ENCODE data around the gene PFDN2. TPM values are rescaled to one million over a fixed set of nuclear protein-coding genes. Genes with fewer than 3 reads are reported as not detected.

Gene PFDN2
- total RNA-seq, 1 donor = 27.9 TPM

GRCh38 chr1:161090617-161091016 lies 27.2 kb downstream of the PFDN2 start:
- Histone ChIP-seq H3K79me2 (ENCODE audit: insufficient read depth, low read length) (no peaks in the 10 kb centered on the region), H4K20me1 (ENCODE audit: insufficient read depth, low read length) (no peaks in the 10 kb centered on the region), H3K4me3 (ENCODE audit: insufficient read depth, low read length) (no peak overlapping the region), H3K36me3 (ENCODE audit: insufficient read depth, low read length) (no peaks in the 10 kb centered on the region), H3K27ac (ENCODE audit: low read depth, low read length) (no peak overlapping the region), H2AFZ (ENCODE audit: low read length) (no peak overlapping the region), H3K4me1 (ENCODE audit: insufficient read depth, low read length) (peaks cover 19% of the 10 kb centered on the region), H3K27me3 (ENCODE audit: insufficient read depth, low read length) (no peaks in the 10 kb centered on the region), H3K9me3 (ENCODE audit: low read depth, low read length) (no peaks in the 10 kb centered on the region), H3K4me2 (ENCODE audit: insufficient read depth, low read length) (no peak overlapping the region)
- no peak for DNase-seq (ENCODE audit: insufficient read length, low spot score, missing footprints)
- TF ChIP-seq, protein P1, sequence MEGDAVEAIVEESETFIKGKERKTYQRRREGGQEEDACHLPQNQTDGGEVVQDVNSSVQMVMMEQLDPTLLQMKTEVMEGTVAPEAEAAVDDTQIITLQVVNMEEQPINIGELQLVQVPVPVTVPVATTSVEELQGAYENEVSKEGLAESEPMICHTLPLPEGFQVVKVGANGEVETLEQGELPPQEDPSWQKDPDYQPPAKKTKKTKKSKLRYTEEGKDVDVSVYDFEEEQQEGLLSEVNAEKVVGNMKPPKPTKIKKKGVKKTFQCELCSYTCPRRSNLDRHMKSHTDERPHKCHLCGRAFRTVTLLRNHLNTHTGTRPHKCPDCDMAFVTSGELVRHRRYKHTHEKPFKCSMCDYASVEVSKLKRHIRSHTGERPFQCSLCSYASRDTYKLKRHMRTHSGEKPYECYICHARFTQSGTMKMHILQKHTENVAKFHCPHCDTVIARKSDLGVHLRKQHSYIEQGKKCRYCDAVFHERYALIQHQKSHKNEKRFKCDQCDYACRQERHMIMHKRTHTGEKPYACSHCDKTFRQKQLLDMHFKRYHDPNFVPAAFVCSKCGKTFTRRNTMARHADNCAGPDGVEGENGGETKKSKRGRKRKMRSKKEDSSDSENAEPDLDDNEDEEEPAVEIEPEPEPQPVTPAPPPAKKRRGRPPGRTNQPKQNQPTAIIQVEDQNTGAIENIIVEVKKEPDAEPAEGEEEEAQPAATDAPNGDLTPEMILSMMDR (IDR thresholded peaks at IDR 0.05; ENCODE audit: extremely low read depth, low read depth, low read length) = no peak

GRCh38 chr1:161089938-161090337 lies 27.9 kb downstream of the PFDN2 start:
- Histone ChIP-seq H3K27ac (ENCODE audit: low read depth, low read length) (no peak overlapping the region), H3K79me2 (ENCODE audit: insufficient read depth, low read length) (no peaks in the 10 kb centered on the region), H3K9me3 (ENCODE audit: low read depth, low read length) (no peaks in the 10 kb centered on the region), H3K4me3 (ENCODE audit: insufficient read depth, low read length) (no peak overlapping the region), H4K20me1 (ENCODE audit: insufficient read depth, low read length) (no peaks in the 10 kb centered on the region), H3K27me3 (ENCODE audit: insufficient read depth, low read length) (no peaks in the 10 kb centered on the region), H3K36me3 (ENCODE audit: insufficient read depth, low read length) (no peaks in the 10 kb centered on the region), H3K4me1 (ENCODE audit: insufficient read depth, low read length) (peaks cover 24% of the 10 kb centered on the region), H3K4me2 (ENCODE audit: insufficient read depth, low read length) (no peak overlapping the region), H2AFZ (ENCODE audit: low read length) (no peak overlapping the region)
- TF ChIP-seq, protein P1 (IDR thresholded peaks at IDR 0.05; ENCODE audit: extremely low read depth, low read depth, low read length) = no peak
- peak; percentile 57 for DNase-seq (ENCODE audit: insufficient read length, low spot score, missing footprints)

DNA sequence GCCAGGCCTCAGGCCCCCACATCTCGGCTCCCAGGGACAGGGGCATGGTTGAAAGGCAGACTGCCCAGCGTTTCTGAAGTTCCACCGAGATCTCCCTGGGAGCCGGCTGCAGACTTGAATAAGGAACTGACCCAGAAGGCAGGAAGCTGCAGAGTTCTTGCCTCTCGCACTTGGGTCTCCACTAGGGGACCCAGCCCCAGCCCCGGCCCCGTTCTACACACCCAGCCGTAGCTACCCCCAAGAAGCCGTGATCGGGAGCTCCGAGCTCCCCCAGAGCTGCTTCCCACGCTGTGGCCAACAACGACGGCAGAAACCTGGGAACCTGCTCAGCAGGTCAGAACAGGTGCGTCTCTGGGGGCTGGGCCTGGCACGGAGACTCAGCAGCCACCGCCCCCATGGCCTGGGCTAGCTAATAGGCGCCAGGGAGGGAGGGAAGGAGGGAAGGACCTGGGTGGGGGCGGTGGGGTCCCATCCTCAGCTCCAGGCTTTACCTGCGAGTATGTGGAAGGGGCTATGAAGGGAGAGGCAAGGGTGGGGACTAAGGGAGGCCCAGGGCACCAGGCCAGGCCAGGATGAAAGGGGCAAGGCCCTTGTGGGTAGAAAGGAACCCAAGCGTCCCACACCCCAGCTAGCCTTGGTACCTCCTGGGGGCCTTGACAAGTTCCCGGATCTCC lies 28.4 kb downstream of the PFDN2 start, which contains the start of gene NECTIN4:
Gene NECTIN4, minus strand, starts transcription at position 308 of the 674 bp plus-strand sequence. Its CDS starts 262 bp downstream, at position 46.
- Histone ChIP-seq H3K36me3 (ENCODE audit: insufficient read depth, low read length) (no peaks in the 10 kb centered on the region), H2AFZ (ENCODE audit: low read length) (peak within 1 kb of the TSS; percentile 74), H4K20me1 (ENCODE audit: insufficient read depth, low read length) (no peaks in the 10 kb centered on the region), H3K79me2 (ENCODE audit: insufficient read depth, low read length) (no peaks in the 10 kb centered on the region), H3K4me1 (ENCODE audit: insufficient read depth, low read length) (peaks cover 30% of the 10 kb centered on the region), H3K4me3 (ENCODE audit: insufficient read depth, low read length) (no peak within 1 kb of the TSS), H3K27me3 (ENCODE audit: insufficient read depth, low read length) (no peaks in the 10 kb centered on the region), H3K4me2 (ENCODE audit: insufficient read depth, low read length) (no peak within 1 kb of the TSS), H3K9me3 (ENCODE audit: low read depth, low read length) (no peaks in the 10 kb centered on the region), H3K27ac (ENCODE audit: low read depth, low read length) (peak within 1 kb of the TSS; percentile 24)
- DNase-seq (ENCODE audit: insufficient read length, low spot score, missing footprints) = peak; percentile 39
- TF ChIP-seq, protein P1 (IDR thresholded peaks at IDR 0.05; ENCODE audit: extremely low read depth, low read depth, low read length) = no peak

DNA sequence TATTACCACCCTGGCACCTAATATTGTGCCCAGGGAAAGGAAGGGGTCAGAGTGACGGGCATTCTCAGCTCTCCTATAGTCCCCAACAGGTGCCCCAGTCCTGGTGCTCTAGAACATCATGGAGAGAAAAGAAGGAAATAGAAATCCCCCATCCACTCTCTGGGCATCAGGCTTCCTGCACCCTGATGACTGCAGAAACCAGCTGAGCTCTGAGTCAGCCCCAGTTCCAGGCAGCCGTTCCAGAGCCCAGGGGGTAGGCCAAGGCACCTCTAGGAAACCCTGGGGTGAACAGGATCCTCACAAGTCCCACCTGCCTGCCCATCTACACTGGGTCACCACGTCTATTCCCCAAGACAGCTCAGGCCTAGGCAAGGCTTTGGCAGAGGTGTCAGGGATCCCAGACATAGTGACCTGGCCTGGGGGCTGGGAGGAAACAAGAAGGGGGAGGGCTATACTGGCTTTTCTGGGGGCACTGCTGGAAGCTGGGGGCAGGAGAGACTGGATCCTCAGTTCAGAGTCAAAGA lies 29.2 kb downstream of the PFDN2 start:
- Histone ChIP-seq H3K79me2 (ENCODE audit: insufficient read depth, low read length) (no peaks in the 10 kb centered on the region), H3K27ac (ENCODE audit: low read depth, low read length) (peak overlapping the region; percentile 24), H3K9me3 (ENCODE audit: low read depth, low read length) (no peaks in the 10 kb centered on the region), H3K27me3 (ENCODE audit: insufficient read depth, low read length) (no peaks in the 10 kb centered on the region), H3K36me3 (ENCODE audit: insufficient read depth, low read length) (no peaks in the 10 kb centered on the region), H3K4me3 (ENCODE audit: insufficient read depth, low read length) (no peak overlapping the region), H2AFZ (ENCODE audit: low read length) (peak overlapping the region; percentile 74), H3K4me1 (ENCODE audit: insufficient read depth, low read length) (peaks cover 37% of the 10 kb centered on the region), H3K4me2 (ENCODE audit: insufficient read depth, low read length) (no peak overlapping the region), H4K20me1 (ENCODE audit: insufficient read depth, low read length) (no peaks in the 10 kb centered on the region)
- TF ChIP-seq, protein P1 (IDR thresholded peaks at IDR 0.05; ENCODE audit: extremely low read depth, low read depth, low read length) = no peak
- DNase-seq (ENCODE audit: insufficient read length, low spot score, missing footprints) = peak; percentile 97
